WERI-Rb-1 (cell line): ENCODE results near the gene GOPC.
A peak's percentile ranks its signal among the peaks of the same experiment; 100 is the strongest.

Experiments used
- DNase-seq: peaks from one replicate; pipeline ENCODE4 v3.0.0-alpha.2; 2020
- H3K27ac ChIP-seq: fragments of 250-450 bp; sonication (Bioruptor Pico); 2 replicates; pipeline ENCODE4 v1.5.1; 2020; ENCODE audit warnings: mild to moderate bottlenecking, moderate library complexity
- H3K27me3 ChIP-seq: fragments of 250-450 bp; sonication (Bioruptor Pico); 2 replicates; pipeline ENCODE4 v1.5.1; 2021; ENCODE audit warnings: mild to moderate bottlenecking, low read depth, moderate library complexity; ENCODE audit not compliant: insufficient read depth, severe bottlenecking
- H3K36me3 ChIP-seq: fragments of 250-450 bp; sonication (Bioruptor Pico); 2 replicates; pipeline ENCODE4 v1.5.1; 2020; ENCODE audit warnings: mild to moderate bottlenecking, moderate library complexity
- H3K4me3 ChIP-seq: 2 replicates; pipeline ENCODE4 v1.5.1; 2011; ENCODE audit warnings: low read depth, mild to moderate bottlenecking, control low read depth, low read length
- H3K9me3 ChIP-seq: fragments of 250-450 bp; sonication (Bioruptor Pico); 2 replicates; pipeline ENCODE4 v1.5.1; 2021; ENCODE audit warnings: mild to moderate bottlenecking, moderate library complexity; ENCODE audit not compliant: severe bottlenecking
- CTCF ChIP-seq: IDR thresholded peaks from 2 replicates; pipeline ENCODE4 v1.5.1; 2011; ENCODE audit warnings: low read depth, mild to moderate bottlenecking, control low read depth, inconsistent platforms, low read length

GOPC gene

DNA sequence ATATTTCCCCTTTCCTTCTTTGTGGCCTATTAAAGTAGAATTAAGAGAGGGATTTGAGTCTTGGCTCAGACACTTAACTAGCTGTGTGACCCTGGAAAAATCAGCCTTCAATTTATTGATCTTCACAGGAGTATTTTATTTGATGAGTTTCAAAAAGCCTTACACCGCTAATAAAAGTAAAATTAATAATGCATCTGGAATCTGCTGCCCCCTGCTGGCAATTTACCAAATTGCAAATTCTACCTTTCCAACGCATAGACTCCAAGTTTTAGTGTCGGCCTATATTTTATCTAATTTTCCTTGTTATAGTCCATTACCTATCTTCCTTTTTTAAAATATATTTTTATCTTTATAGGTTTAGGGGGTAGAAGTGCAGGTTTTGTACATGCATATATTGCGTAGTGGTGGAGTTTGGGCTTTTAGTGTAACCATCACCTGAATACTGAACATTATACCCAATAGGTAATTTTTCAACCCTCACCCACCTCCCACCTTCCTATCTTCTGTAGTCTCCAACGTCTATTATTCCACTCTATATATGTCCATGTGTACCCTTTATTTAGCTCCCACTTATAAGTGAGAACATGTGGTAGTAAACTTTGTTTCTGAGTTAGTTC is 46.3 kb downstream of the GOPC start:
- Histone ChIP-seq H3K27me3 (no peaks in the 10 kb centered on the region), H3K9me3 (no peaks in the 10 kb centered on the region), H3K36me3 (no peaks in the 10 kb centered on the region; the same call in 1 of the 2 replicates), H3K4me3 (no peak overlapping the region), H3K27ac (no peak overlapping the region)
- 0 out of 2 replicates have a peak, but pooled peaks have one; percentile 20 for TF ChIP-seq CTCF
- no peak for DNase-seq

DNA sequence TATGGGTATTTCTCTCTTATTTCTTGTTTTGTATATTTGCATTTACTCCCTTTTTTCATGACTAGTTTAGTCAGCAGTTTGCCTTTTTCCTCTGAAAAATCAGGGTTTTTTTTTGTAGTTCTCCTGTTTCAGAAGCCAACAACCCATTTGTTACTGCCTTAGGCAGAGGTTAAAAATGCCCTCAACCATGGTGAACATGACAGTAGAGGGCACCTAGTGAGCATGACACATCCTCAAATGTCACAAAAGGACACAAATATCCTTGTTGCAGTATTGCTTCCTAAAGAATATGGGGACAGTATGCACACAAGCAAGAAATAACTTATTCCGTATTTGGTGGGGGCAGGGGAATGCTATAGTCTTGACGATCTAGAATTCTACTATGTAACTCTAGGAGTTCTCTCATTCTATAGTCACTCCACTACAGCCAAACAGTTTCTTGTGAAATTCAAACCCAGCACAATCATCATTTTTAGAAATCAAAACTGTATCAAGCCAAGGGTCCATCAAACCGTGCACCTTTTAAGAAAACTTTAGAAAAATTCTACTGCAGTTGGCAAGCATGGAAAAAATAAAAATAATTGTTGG is 47.0 kb downstream of the GOPC start:
- H3K36me3 ChIP-seq = no peaks in the 10 kb centered on the region
- H3K4me3 ChIP-seq = no peak overlapping the region
- no peak overlapping the region for H3K27ac ChIP-seq
- no peak for DNase-seq
- no peak for TF ChIP-seq CTCF
- H3K27me3 ChIP-seq = no peaks in the 10 kb centered on the region
- H3K9me3 ChIP-seq = no peaks in the 10 kb centered on the region

DNA sequence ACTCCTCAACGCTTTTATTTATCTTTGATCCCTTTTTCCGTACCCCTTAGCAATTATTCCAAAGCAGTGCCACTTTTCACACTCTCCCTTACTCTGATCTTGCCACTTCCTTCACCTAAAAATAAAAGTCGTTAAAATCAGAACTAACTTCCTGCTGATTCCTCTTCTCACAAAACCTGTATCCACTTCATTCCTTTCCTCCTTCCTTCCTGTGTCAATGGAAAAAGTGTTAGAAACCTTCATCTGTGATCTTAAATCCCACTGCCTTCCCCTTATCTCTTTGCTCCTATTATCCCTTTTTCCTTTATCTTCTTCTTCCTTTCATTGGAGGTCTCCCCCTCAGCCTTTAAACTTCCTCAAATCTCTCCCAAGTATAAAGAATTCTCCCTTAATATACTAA is 49.2 kb downstream of the GOPC start:
- TF ChIP-seq CTCF = no peak
- no peak overlapping the region for H3K4me3 ChIP-seq
- no peak for DNase-seq
- no peak overlapping the region for H3K27ac ChIP-seq
- no peaks in the 10 kb centered on the region for H3K9me3 ChIP-seq
- no peaks in the 10 kb centered on the region for H3K36me3 ChIP-seq
- H3K27me3 ChIP-seq = no peaks in the 10 kb centered on the region

GRCh38 chr6:117552618-117553017 is 49.7 kb downstream of the GOPC start:
- Histone ChIP-seq H3K4me3 (no peak overlapping the region), H3K27ac (no peak overlapping the region), H3K27me3 (no peaks in the 10 kb centered on the region), H3K36me3 (no peaks in the 10 kb centered on the region), H3K9me3 (no peaks in the 10 kb centered on the region)
- no peak for DNase-seq
- TF ChIP-seq CTCF = no peak

GRCh38 chr6:117550618-117551242 is 51.6 kb downstream of the GOPC start:
- Histone ChIP-seq H3K27me3 (no peaks in the 10 kb centered on the region), H3K4me3 (no peak overlapping the region), H3K9me3 (no peaks in the 10 kb centered on the region), H3K36me3 (no peaks in the 10 kb centered on the region), H3K27ac (no peak overlapping the region)
- DNase-seq = no peak
- TF ChIP-seq CTCF = no peak
